T47D (cell line): ENCODE results near the gene MRPL17.

Experiments
- DNase-seq, 2 experiments: peaks; one replicate each; pipeline versions ENCODE4 v3.0.0 to v3.0.0-alpha.2; 2011 to 2012; ENCODE audit warnings: low read depth in 1 of 2, low spot score in 1 of 2
- JUND ChIP-seq: IDR thresholded peaks from 2 replicates; pipeline ENCODE4 v1.6.1; 2012; ENCODE audit warnings: low read depth
- in situ Hi-C: cut with HindIII; loops from 2 replicates; pipeline ENCODE4 v1.10.0; 2016; ENCODE audit warnings: low sequenced_read_pairs, low pct_unique_long_range_greater_than_20kb

The MRPL17 gene

DNA sequence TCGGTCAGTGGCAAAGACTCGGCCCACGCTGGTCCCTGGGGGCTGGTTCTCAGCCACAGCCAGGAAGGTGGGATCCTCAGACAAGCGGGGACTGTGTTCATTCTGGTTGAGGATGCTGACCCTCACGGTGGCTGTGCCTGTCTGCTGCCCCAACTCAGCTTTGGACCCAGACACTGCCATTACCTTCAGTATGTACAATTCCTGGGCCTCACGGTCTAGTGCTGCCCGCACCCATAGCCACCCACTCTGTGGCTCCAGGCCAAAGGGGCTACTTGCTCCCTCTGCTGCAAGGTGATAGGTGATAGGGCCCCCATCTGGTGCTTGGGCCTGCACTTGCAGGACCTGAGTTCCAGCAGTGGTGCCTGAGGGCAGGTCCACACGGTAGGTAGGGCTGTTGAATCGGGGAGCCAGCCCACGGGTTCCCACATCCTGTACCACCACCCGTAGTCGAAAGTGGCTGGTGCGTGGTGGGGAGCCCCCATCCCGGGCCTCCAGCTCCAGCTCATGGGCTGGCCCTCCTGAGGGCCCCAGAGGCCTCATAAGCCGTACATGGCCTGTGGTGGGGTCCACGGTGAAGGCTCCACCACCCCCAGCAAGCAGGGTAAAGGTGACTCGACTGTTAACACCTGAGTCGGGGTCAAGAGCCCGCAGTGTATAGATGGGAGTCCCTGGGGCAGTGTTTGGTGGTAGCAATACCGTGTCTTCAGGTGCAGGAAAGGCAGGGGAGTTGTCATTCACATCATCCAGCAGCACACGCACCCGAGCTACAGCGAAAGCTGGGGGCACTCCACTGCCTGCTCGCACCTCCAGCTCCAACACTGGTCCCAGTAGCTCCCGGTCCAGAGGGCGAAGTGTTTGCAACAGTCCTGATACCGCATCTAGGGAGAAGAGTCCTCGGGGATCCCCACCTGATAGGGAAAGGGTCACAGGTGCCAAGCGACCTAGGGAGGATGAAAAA is 50.7 kb downstream of the MRPL17 start:
- TF ChIP-seq JUND = no peak
- in situ Hi-C loops = no loop called here
- DNase-seq = no peak

GRCh38 chr11:6631361-6631890 is 51.7 kb downstream of the MRPL17 start:
- TF ChIP-seq JUND = no peak
- no peak for DNase-seq
- in situ Hi-C loops = no loop called here

GRCh38 chr11:6630632-6631291 is 52.4 kb downstream of the MRPL17 start:
- no peak for DNase-seq
- in situ Hi-C loops = no loop called here
- no peak for TF ChIP-seq JUND
